ENCODE measurements around the gene CNIH2.
"Not testable (repeated sequence)": the region's sequence is repeated elsewhere in the genome, so short reads cannot be mapped to it uniquely, and the experiment has no call there.

The CNIH2 gene

GRCh38 chr11:66314561-66315497 lies 36.9 kb downstream of the CNIH2 start:
- no peak for DNase-seq (ENCODE audit: low read depth in 2 of 3, low spot score in 2 of 3)

GRCh38 chr11:66315498-66315885 lies 37.5 kb downstream of the CNIH2 start:
- no peak for DNase-seq (ENCODE audit: low read depth in 2 of 3, low spot score in 2 of 3)

GRCh38 chr11:66315921-66316811 lies 38.2 kb downstream of the CNIH2 start:
- no peak for DNase-seq (ENCODE audit: low read depth in 2 of 3, low spot score in 2 of 3)

- no peak for DNase-seq (ENCODE audit: low read depth in 2 of 3, low spot score in 2 of 3)
Measured at GRCh38 chr11:66316849-66317251, 38.9 kb downstream of the CNIH2 start, which contains the start of gene CD248. Gene CD248 (minus strand): TSS chr11:66317044. CDS start chr11:66317027, 17 bp downstream.

- peak in 1 of 3 experiments; percentile 30 for DNase-seq (ENCODE audit: low read depth in 2 of 3, low spot score in 2 of 3)
Measured at GRCh38 chr11:66317322-66317722, 39.3 kb downstream of the CNIH2 start.

GRCh38 chr11:66317723-66318599 lies 40.0 kb downstream of the CNIH2 start:
- DNase-seq (ENCODE audit: low read depth in 2 of 3, low spot score in 2 of 3), result no peak

- DNase-seq (ENCODE audit: low read depth in 2 of 3, low spot score in 2 of 3), result no peak
Measured at GRCh38 chr11:66318600-66318970, 40.6 kb downstream of the CNIH2 start.

- not testable (repeated sequence) for DNase-seq (ENCODE audit: low read depth in 2 of 3, low spot score in 2 of 3)
Measured at GRCh38 chr11:66320289-66320688, 42.3 kb downstream of the CNIH2 start.

GRCh38 chr11:66320748-66321147 lies 42.8 kb downstream of the CNIH2 start:
- not testable (repeated sequence) for DNase-seq (ENCODE audit: low read depth in 2 of 3, low spot score in 2 of 3)

- DNase-seq (ENCODE audit: low read depth in 2 of 3, low spot score in 2 of 3), result no peak
Measured at GRCh38 chr11:66321606-66322005, 43.6 kb downstream of the CNIH2 start.

- no peak for DNase-seq (ENCODE audit: low read depth in 2 of 3, low spot score in 2 of 3)
Measured at GRCh38 chr11:66322732-66323427, 44.9 kb downstream of the CNIH2 start.

GRCh38 chr11:66323684-66324083 lies 45.7 kb downstream of the CNIH2 start:
- DNase-seq (ENCODE audit: low read depth in 2 of 3, low spot score in 2 of 3), result no peak

- no peak for DNase-seq (ENCODE audit: low read depth in 2 of 3, low spot score in 2 of 3)
Measured at GRCh38 chr11:66324664-66325063, 46.7 kb downstream of the CNIH2 start.

- no peak for DNase-seq (ENCODE audit: low read depth in 2 of 3, low spot score in 2 of 3)
Measured at GRCh38 chr11:66325263-66325671, 47.3 kb downstream of the CNIH2 start.

- DNase-seq (ENCODE audit: low read depth in 2 of 3, low spot score in 2 of 3), result no peak
Measured at GRCh38 chr11:66326261-66327111, 48.5 kb downstream of the CNIH2 start.

- no peak for DNase-seq (ENCODE audit: low read depth in 2 of 3, low spot score in 2 of 3)
Measured at GRCh38 chr11:66327171-66328030, 49.4 kb downstream of the CNIH2 start.

GRCh38 chr11:66328031-66328301 lies 50.0 kb downstream of the CNIH2 start:
- no peak for DNase-seq (ENCODE audit: low read depth in 2 of 3, low spot score in 2 of 3)

GRCh38 chr11:66328302-66329144 lies 50.5 kb downstream of the CNIH2 start:
- peak; percentile 65 to 72 (median 69) for DNase-seq (ENCODE audit: low read depth in 2 of 3, low spot score in 2 of 3)

All from activated CD8-positive, alpha-beta memory T cell treated with anti-CD3 and anti-CD28 coated beads for 48 hours (primary cell).